K562 (cell line): ENCODE results near the gene UNC13C. TPM values are rescaled to one million over a fixed set of nuclear protein-coding genes. Genes with fewer than 3 reads are reported as not detected.

Source experiments
- ATAC-seq: fragments of 200-7000 bp; cut with Tn5 transposase; 3 replicates; pipeline ENCODE4 v1.9.1; 2020; ENCODE audit warnings: moderate library complexity
- BruUV-seq: library from RNA; stranded (reverse); fragments of 400-500 nt; replicated peaks from 2 replicates; lab custom pipeline; 2021; lab: Mats Ljungman, UMichigan
- CTCF ChIA-PET: fragments of 300-600 bp; formaldehyde crosslinking; extraction: SDS; loops from one replicate; lab custom pipeline; 2021; ENCODE audit warnings: low intra/inter-chr PET ratio; lab: Yijun Ruan, JAX
- POLR2A ChIA-PET: fragments of 300-600, 350-650 bp; sonication (Branson Sonifier 250); formaldehyde crosslinking; extraction: SDS; loops from one replicate; lab custom pipeline; 2021; ENCODE audit warnings: antibody characterized with exemption, inconsistent platforms; lab: Yijun Ruan, JAX
- DNase-seq, 4 experiments: peaks; one replicate each; pipeline versions ENCODE4 v3.0.0 to v3.0.0-alpha.2; 2011 to 2018; ENCODE audit warnings: low spot score in 3 of 4, mixed read lengths in 3 of 4; ENCODE audit errors: extremely low read depth in 1 of 4
- FAIRE-seq: peaks from 2 replicates; lab custom pipeline; 2011; peaks lifted over from hg19 to GRCh38; lab: Jason Lieb, UNC
- H2AFZ ChIP-seq: 2 replicates; pipeline ENCODE4 v1.6.0; 2011; ENCODE audit warnings: low read depth, low read length, control low read depth, inconsistent platforms
- H3K27ac ChIP-seq: fragments of 200-600 bp; 3 replicates; pipeline ENCODE4 v1.8.0; 2011; ENCODE audit warnings: low read depth, mild to moderate bottlenecking, control low read depth, inconsistent platforms, low read length, moderate library complexity, mixed read lengths; ENCODE audit errors: extremely low read depth
- H3K27me3 ChIP-seq, 2 experiments: fragments of 300-600 bp in 1 of 2; 2 replicates in 1 of 2; 3 replicates in 1 of 2; pipeline versions ENCODE4 v1.6.0 to v1.8.0; 2011; ENCODE audit warnings: inconsistent platforms in 2 of 2, low read length in 2 of 2, mild to moderate bottlenecking in 1 of 2, mixed read lengths in 1 of 2, moderate library complexity in 1 of 2; ENCODE audit not compliant: control insufficient read depth in 2 of 2, insufficient read depth in 2 of 2
- H3K36me3 ChIP-seq: fragments of 300-600 bp; 3 replicates; pipeline ENCODE4 v1.8.0; 2011; ENCODE audit warnings: mild to moderate bottlenecking, low read length, inconsistent platforms; ENCODE audit not compliant: control insufficient read depth, insufficient read depth
- H3K4me1 ChIP-seq, 2 experiments: fragments of 200-600 bp in 1 of 2; replicated peaks in 1 of 2; 2 replicates in 1 of 2; 3 replicates in 1 of 2; pipeline versions ENCODE4 v1.5.1 to v1.8.0; 2011; ENCODE audit warnings: inconsistent platforms in 2 of 2, low read length in 2 of 2, mild to moderate bottlenecking in 1 of 2, mixed read lengths in 1 of 2, moderate library complexity in 1 of 2; ENCODE audit not compliant: control insufficient read depth in 2 of 2, insufficient read depth in 2 of 2
- H3K4me2 ChIP-seq: 2 replicates; pipeline ENCODE4 v1.6.1; 2011; ENCODE audit warnings: low read length, control low read depth, inconsistent platforms, mixed read lengths; ENCODE audit not compliant: insufficient read depth
- H3K4me3 ChIP-seq: fragments of 200-600 bp; sonication (generic), shearing (Covaris generic); 2 replicates; pipeline ENCODE4 v1.5.1; 2016; ENCODE audit warnings: control low read depth, inconsistent platforms
- H3K79me2 ChIP-seq: fragments of 200-600 bp; 3 replicates; pipeline ENCODE4 v1.8.0; 2011; ENCODE audit warnings: low read length, inconsistent platforms; ENCODE audit not compliant: control insufficient read depth, insufficient read depth
- H3K9ac ChIP-seq, 2 experiments: 2 replicates each; pipeline versions ENCODE4 v1.6.0 to v1.6.1; 2011; ENCODE audit warnings: low read depth in 2 of 2, low read length in 2 of 2, control low read depth in 1 of 2, inconsistent platforms in 1 of 2, mild to moderate bottlenecking in 1 of 2, mixed read lengths in 1 of 2; ENCODE audit not compliant: insufficient read depth in 1 of 2
- H3K9me1 ChIP-seq: one replicate; pipeline ENCODE4 v1.6.0; 2011; ENCODE audit warnings: inconsistent platforms, mild to moderate bottlenecking, low read length, moderate library complexity; ENCODE audit not compliant: control insufficient read depth, insufficient read depth
- H3K9me3 ChIP-seq: replicated peaks from 2 replicates; pipeline ENCODE4 v1.5.1; 2011; ENCODE audit warnings: low read depth, low read length, inconsistent platforms; ENCODE audit not compliant: control insufficient read depth, insufficient read depth
- H4K20me1 ChIP-seq: replicated peaks from 2 replicates; pipeline ENCODE4 v1.6.1; 2011; ENCODE audit warnings: low read length, inconsistent platforms, mixed read lengths; ENCODE audit not compliant: control insufficient read depth, insufficient read depth
- NCOR1 ChIP-seq: fragments of 450-650 bp; IDR thresholded peaks from 2 replicates; pipeline ENCODE4 v1.6.1; 2016; ENCODE audit warnings: mild to moderate bottlenecking, moderate library complexity
- NFE2L1 ChIP-seq: fragments of 450-650 bp; IDR thresholded peaks from 2 replicates; pipeline ENCODE4 v1.6.1; 2016; ENCODE audit warnings: missing genetic modification characterization, low read depth, mild to moderate bottlenecking, missing compliant biosample characterization, moderate library complexity, borderline replicate concordance
- POLR2A ChIP-seq: fragments of 450-650 bp; conservative IDR thresholded peaks from 2 replicates; pipeline ENCODE4 v1.6.1; 2016
- RNF2 ChIP-seq: sonication (generic); IDR thresholded peaks from 2 replicates; pipeline ENCODE4 v1.6.1; 2016
- SIN3A ChIP-seq, 2 experiments: fragments of 150-350 bp in 1 of 2; IDR thresholded peaks; 2 replicates each; pipeline ENCODE4 v1.6.1; 2011 to 2016; ENCODE audit warnings: borderline replicate concordance in 2 of 2, low read depth in 2 of 2, low read length in 2 of 2, mild to moderate bottlenecking in 2 of 2, moderate library complexity in 2 of 2; ENCODE audit not compliant: control insufficient read depth in 1 of 2
- SREBF1 ChIP-seq: fragments of 150-350 bp; IDR thresholded peaks from 2 replicates; pipeline ENCODE4 v1.6.1; 2014; ENCODE audit warnings: antibody characterized with exemption, low read depth, low read length, borderline replicate concordance
- TRIM24 ChIP-seq, 2 experiments: fragments of 450-650 bp; IDR thresholded peaks; 2 replicates each; pipeline ENCODE4 v1.6.1; 2016
- ZNF407 ChIP-seq: fragments of 450-650 bp; IDR thresholded peaks from 2 replicates; pipeline ENCODE4 v1.6.1; 2016; ENCODE audit warnings: low read depth
- ZNF431 ChIP-seq: sonication (generic); formaldehyde crosslinking; IDR thresholded peaks from 2 replicates; pipeline ENCODE4 v1.8.0; 2022; ENCODE audit warnings: mild to moderate bottlenecking, missing genetic modification reagents
- ZNF511 ChIP-seq: sonication (generic); formaldehyde crosslinking; IDR thresholded peaks from 2 replicates; pipeline ENCODE4 v1.8.0; 2022; ENCODE audit warnings: mild to moderate bottlenecking, missing genetic modification reagents
- WGBS: fragments of 100-300 bp; shearing (Covaris generic); methylation state at CpG from one replicate; pipeline ENCODE4 v1.1.6; 2016; ENCODE audit warnings: low coverage, mixed read lengths; ENCODE audit not compliant: insufficient coverage; ENCODE audit errors: missing lambda C conversion rate; 5-methylcytosine and 5-hydroxymethylcytosine counted together
- in situ Hi-C: fragments of 300-500 bp; cut with MboI; formaldehyde crosslinking; loops from 4 replicates; pipeline ENCODE4 v1.15.0; 2018; ENCODE audit warnings: inconsistent platforms, mixed read lengths
- intact Hi-C: fragments of 100-400 bp; cut with micrococcal nuclease; formaldehyde crosslinking; loops from 2 replicates; pipeline ENCODE4 v1.14.2; 2022
- polyA plus RNA-seq, 8 experiments: library from polyadenylated mRNA; depleted of rRNA in 4 of 8; stranded (reverse) in 5 of 8; unstranded in 3 of 8; fragments of >200 nt; fragmentation: Nextera tagmentation in 2 of 8; fragmentation: Illumina TruSeq in 1 of 8; extraction: Ambion mirVana in 2 of 8; extraction: Trizol in 1 of 8; gene quantifications; 2 replicates each; pipeline versions ENCODE4 v1.2.1 to v1.2.3, GENCODE V29; 2011 to 2014; ENCODE audit warnings: inconsistent platforms in 1 of 8, missing spikeins in 1 of 8
- total RNA-seq, 7 experiments: library from RNA; depleted of rRNA in 6 of 7; stranded (reverse); fragments of >200 nt in 6 of 7; fragmentation: Illumina TruSeq in 2 of 7; extraction: Trizol in 2 of 7; gene quantifications; 2 replicates each; pipeline versions ENCODE4 v1.2.1 to v1.2.3, GENCODE V29; 2011 to 2021; ENCODE audit warnings: low replicate concordance in 1 of 7
- TF ChIP-seq, protein P1 (sequence below): sonication (generic); formaldehyde crosslinking; IDR thresholded peaks from 2 replicates; pipeline ENCODE4 v1.8.0; 2022; ENCODE audit warnings: missing genetic modification reagents, mild to moderate bottlenecking, borderline replicate concordance
- TF ChIP-seq, protein P2 (sequence below): sonication (generic); formaldehyde crosslinking; IDR thresholded peaks from 2 replicates; pipeline ENCODE4 v1.8.1; 2022; ENCODE audit warnings: missing genetic modification reagents

Gene UNC13C
- total and polyA plus RNA-seq, 9 of the 15 experiments (the other 6 are each of a cell fraction or from before 2014, with no cell fraction given): not detected

GRCh38 chr15:54026891-54027290 lies 48.6 kb downstream of the UNC13C start:
- no peaks in the 10 kb centered on the region for H3K27me3 ChIP-seq
- no peaks in the 10 kb centered on the region for H3K9me1 ChIP-seq
- no peaks in the 10 kb centered on the region for H3K79me2 ChIP-seq
- no peak overlapping the region for H3K4me2 ChIP-seq
- FAIRE-seq: no peak
- intact Hi-C loops (no loop called here), in situ Hi-C loops (no loop called here)
- H3K4me3 ChIP-seq: no peak overlapping the region
- H3K9ac ChIP-seq: no peak overlapping the region
- WGBS: 0% methylated on average over 2 of the region's 2 CpGs
- no peaks in the 10 kb centered on the region for H3K4me1 ChIP-seq
- no peak overlapping the region for H3K27ac ChIP-seq
- no TSS peak for BruUV-seq
- DNase-seq: no peak
- POLR2A ChIA-PET: no interaction called here
- ATAC-seq: no peak
- H3K9me3 ChIP-seq: no peaks in the 10 kb centered on the region
- H4K20me1 ChIP-seq: no peaks in the 10 kb centered on the region
- CTCF ChIA-PET: no interaction called here
- no peak overlapping the region for H2AFZ ChIP-seq
- no peaks in the 10 kb centered on the region for H3K36me3 ChIP-seq
- no peak for TF ChIP-seq ZNF407
- no peak for TF ChIP-seq ZNF511 (CRISPR knock-in tag)
- TF ChIP-seq, protein P1, sequence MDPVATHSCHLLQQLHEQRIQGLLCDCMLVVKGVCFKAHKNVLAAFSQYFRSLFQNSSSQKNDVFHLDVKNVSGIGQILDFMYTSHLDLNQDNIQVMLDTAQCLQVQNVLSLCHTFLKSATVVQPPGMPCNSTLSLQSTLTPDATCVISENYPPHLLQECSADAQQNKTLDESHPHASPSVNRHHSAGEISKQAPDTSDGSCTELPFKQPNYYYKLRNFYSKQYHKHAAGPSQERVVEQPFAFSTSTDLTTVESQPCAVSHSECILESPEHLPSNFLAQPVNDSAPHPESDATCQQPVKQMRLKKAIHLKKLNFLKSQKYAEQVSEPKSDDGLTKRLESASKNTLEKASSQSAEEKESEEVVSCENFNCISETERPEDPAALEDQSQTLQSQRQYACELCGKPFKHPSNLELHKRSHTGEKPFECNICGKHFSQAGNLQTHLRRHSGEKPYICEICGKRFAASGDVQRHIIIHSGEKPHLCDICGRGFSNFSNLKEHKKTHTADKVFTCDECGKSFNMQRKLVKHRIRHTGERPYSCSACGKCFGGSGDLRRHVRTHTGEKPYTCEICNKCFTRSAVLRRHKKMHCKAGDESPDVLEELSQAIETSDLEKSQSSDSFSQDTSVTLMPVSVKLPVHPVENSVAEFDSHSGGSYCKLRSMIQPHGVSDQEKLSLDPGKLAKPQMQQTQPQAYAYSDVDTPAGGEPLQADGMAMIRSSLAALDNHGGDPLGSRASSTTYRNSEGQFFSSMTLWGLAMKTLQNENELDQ: no peak
- TF ChIP-seq SIN3A (IDR thresholded peaks at IDR 0.05; ENCODE audit: borderline replicate concordance in 2 of 2, control insufficient read depth in 1 of 2, low read depth in 2 of 2, low read length in 2 of 2): no peak
- no peak for TF ChIP-seq POLR2A
- TF ChIP-seq RNF2: no peak
- TF ChIP-seq, protein P2, sequence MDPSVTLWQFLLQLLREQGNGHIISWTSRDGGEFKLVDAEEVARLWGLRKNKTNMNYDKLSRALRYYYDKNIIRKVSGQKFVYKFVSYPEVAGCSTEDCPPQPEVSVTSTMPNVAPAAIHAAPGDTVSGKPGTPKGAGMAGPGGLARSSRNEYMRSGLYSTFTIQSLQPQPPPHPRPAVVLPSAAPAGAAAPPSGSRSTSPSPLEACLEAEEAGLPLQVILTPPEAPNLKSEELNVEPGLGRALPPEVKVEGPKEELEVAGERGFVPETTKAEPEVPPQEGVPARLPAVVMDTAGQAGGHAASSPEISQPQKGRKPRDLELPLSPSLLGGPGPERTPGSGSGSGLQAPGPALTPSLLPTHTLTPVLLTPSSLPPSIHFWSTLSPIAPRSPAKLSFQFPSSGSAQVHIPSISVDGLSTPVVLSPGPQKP: no peak
- TF ChIP-seq SREBF1: no peak
- TF ChIP-seq ZNF431 (CRISPR knock-in tag): no peak
- no peak for TF ChIP-seq NCOR1
- TF ChIP-seq TRIM24 (IDR thresholded peaks at IDR 0.05): no peak
- no peak for TF ChIP-seq NFE2L1 (tag)
